Gastrocnemius medialis (tissue), 4 donors: ENCODE results near the gene B3GAT1. TPM values are rescaled to one million over a fixed set of nuclear protein-coding genes. Genes with fewer than 3 reads are reported as not detected.

Experiments
- ATAC-seq, 2 donors: fragments of 150-250 bp; one replicate each; pipeline ENCODE4 v1.9.1; 2016
- DNase-seq, 2 donors: peaks; one replicate each; pipeline ENCODE4 v3.0.0-alpha.2; 2019
- H3K27ac ChIP-seq, 4 donors: fragments of 200-600 bp; sonication (generic); 1 replicate in 1 of 4; 2 replicates in 3 of 4; pipeline ENCODE4 v1.5.1; 2016 to 2018; ENCODE audit warnings: mild to moderate bottlenecking in 2 of 4, moderate library complexity in 1 of 4
- H3K27me3 ChIP-seq, 3 donors: fragments of 200-600 bp; sonication (generic) in 2 of 3; 1 replicate in 1 of 3; 2 replicates in 2 of 3; pipeline versions ENCODE4 v1.5.1 to v1.6.0; 2016 to 2019; ENCODE audit warnings: mild to moderate bottlenecking in 1 of 3, moderate library complexity in 1 of 3
- H3K36me3 ChIP-seq, 2 donors: fragments of 200-600 bp; sonication (generic) in 1 of 2; one replicate each; pipeline ENCODE4 v1.5.1; 2017 to 2018
- H3K4me1 ChIP-seq, 2 donors: fragments of 200-600 bp; sonication (generic) in 1 of 2; one replicate each; pipeline ENCODE4 v1.5.1; 2016 to 2017; ENCODE audit warnings: mild to moderate bottlenecking in 2 of 2
- H3K4me3 ChIP-seq, 4 donors: fragments of 200-600 bp; sonication (generic) in 3 of 4; 1 replicate in 1 of 4; 2 replicates in 3 of 4; pipeline ENCODE4 v1.5.1; 2016 to 2019; ENCODE audit warnings: mild to moderate bottlenecking in 2 of 4
- H3K9me3 ChIP-seq, 3 donors: fragments of 200-600 bp; sonication (generic) in 2 of 3; 1 replicate in 1 of 3; 2 replicates in 2 of 3; pipeline ENCODE4 v1.5.1; 2016 to 2019
- CTCF ChIP-seq, 5 experiments: fragments of 450-650 bp in 3 of 5; fragments of 200-600 bp in 2 of 5; sonication (generic) in 2 of 5; IDR thresholded peaks in 4 of 5; conservative IDR thresholded peaks in 1 of 5; 1 replicate in 4 of 5; 2 replicates in 1 of 5; pipeline ENCODE4 v1.5.1; 2016 to 2019; ENCODE audit warnings: antibody characterized with exemption in 5 of 5, mild to moderate bottlenecking in 3 of 5, moderate library complexity in 3 of 5
- POLR2A ChIP-seq, 2 donors: fragments of 450-650 bp; IDR thresholded peaks; one replicate each; pipeline ENCODE4 v1.6.1; 2017; ENCODE audit warnings: antibody characterized with exemption in 2 of 2, mild to moderate bottlenecking in 2 of 2, moderate library complexity in 2 of 2
- in situ Hi-C, 4 donors: fragments of 200-750 bp; cut with MboI; loops; one replicate each; pipeline versions ENCODE4 v1.15.0 to v1.8.0; 2017; ENCODE audit warnings: low sequenced_read_pairs in 4 of 4
- intact Hi-C: fragments of 100-400 bp; cut with DNase I; formaldehyde crosslinking; loops from one replicate; pipeline ENCODE4 v1.15.1; 2023; ENCODE audit warnings: low total_unique reads
- total RNA-seq, 4 donors: library from RNA; depleted of rRNA; stranded (reverse); fragments of >200 nt; gene quantifications; one replicate each; pipeline versions ENCODE4 v1.1.0 to v1.2.3, GENCODE V29; 2016

B3GAT1 gene
- total RNA-seq, 4 donors from 2014 or later: 0.10 TPM; not detected in 3

GRCh38 chr11:134370526-134371435, 41.3 kb downstream of the B3GAT1 start:
- intact Hi-C loops (no loop called here), in situ Hi-C loops (no loop called here)
- H3K9me3 ChIP-seq: no peaks in the 10 kb centered on the region
- H3K4me3 ChIP-seq: no peak overlapping the region
- H3K4me1 ChIP-seq: no peaks in the 10 kb centered on the region
- H3K36me3 ChIP-seq: no peaks in the 10 kb centered on the region
- DNase-seq (no peak), ATAC-seq (no peak)
- no peaks in the 10 kb centered on the region for H3K27me3 ChIP-seq
- no peak overlapping the region for H3K27ac ChIP-seq
- no peak for TF ChIP-seq POLR2A (IDR thresholded peaks at IDR 0.05)
- no peak for TF ChIP-seq CTCF (IDR thresholded peaks at IDR 0.05 in 4 of 5, conservative IDR thresholded peaks at IDR 0.05 in 1 of 5)

GRCh38 chr11:134369656-134370525, 42.2 kb downstream of the B3GAT1 start:
- Histone ChIP-seq H3K27ac (no peak overlapping the region), H3K36me3 (no peaks in the 10 kb centered on the region), H3K9me3 (no peaks in the 10 kb centered on the region), H3K4me1 (no peaks in the 10 kb centered on the region), H3K4me3 (no peak overlapping the region), H3K27me3 (no peaks in the 10 kb centered on the region)
- ATAC-seq (no peak), DNase-seq (no peak)
- in situ Hi-C loops: no loop called here
- TF ChIP-seq CTCF (IDR thresholded peaks at IDR 0.05 in 4 of 5, conservative IDR thresholded peaks at IDR 0.05 in 1 of 5): no peak
- TF ChIP-seq POLR2A (IDR thresholded peaks at IDR 0.05): no peak
- intact Hi-C loops: no loop called here

GRCh38 chr11:134367781-134368180, 44.3 kb downstream of the B3GAT1 start:
- no peaks in the 10 kb centered on the region for H3K9me3 ChIP-seq
- no peak overlapping the region for H3K4me3 ChIP-seq
- H3K36me3 ChIP-seq: no peaks in the 10 kb centered on the region
- TF ChIP-seq POLR2A (IDR thresholded peaks at IDR 0.05): no peak
- TF ChIP-seq CTCF (IDR thresholded peaks at IDR 0.05 in 4 of 5, conservative IDR thresholded peaks at IDR 0.05 in 1 of 5): no peak
- in situ Hi-C loops: no loop called here
- no peaks in the 10 kb centered on the region for H3K27me3 ChIP-seq
- ATAC-seq: no peak
- no peak overlapping the region for H3K27ac ChIP-seq
- intact Hi-C loops: no loop called here
- DNase-seq: no peak
- H3K4me1 ChIP-seq: no peaks in the 10 kb centered on the region

GRCh38 chr11:134366254-134366653, 45.8 kb downstream of the B3GAT1 start:
- in situ Hi-C loops: no loop called here
- ATAC-seq (no peak), DNase-seq (no peak)
- no peaks in the 10 kb centered on the region for H3K4me1 ChIP-seq
- no peaks in the 10 kb centered on the region for H3K27me3 ChIP-seq
- TF ChIP-seq POLR2A (IDR thresholded peaks at IDR 0.05): no peak
- TF ChIP-seq CTCF (IDR thresholded peaks at IDR 0.05 in 4 of 5, conservative IDR thresholded peaks at IDR 0.05 in 1 of 5): no peak
- no peaks in the 10 kb centered on the region for H3K36me3 ChIP-seq
- no peak overlapping the region for H3K4me3 ChIP-seq
- intact Hi-C loops: no loop called here
- H3K27ac ChIP-seq: no peak overlapping the region
- H3K9me3 ChIP-seq: no peaks in the 10 kb centered on the region
